WTC11 (cell line): ENCODE data around the gene FASTKD1.

ENCODE experiments used
- CBFB ChIP-seq: sonication (generic); formaldehyde crosslinking; IDR thresholded peaks from 2 replicates; pipeline ENCODE4 v1.8.1; 2022; ENCODE audit warnings: mild to moderate bottlenecking, low read depth, missing genetic modification reagents
- CREB1 ChIP-seq: sonication (generic); formaldehyde crosslinking; IDR thresholded peaks from 2 replicates; pipeline ENCODE4 v1.8.0; 2023; ENCODE audit warnings: mild to moderate bottlenecking, missing genetic modification reagents
- E2F4 ChIP-seq: sonication (generic); formaldehyde crosslinking; IDR thresholded peaks from 2 replicates; pipeline ENCODE4 v1.8.1; 2022; ENCODE audit warnings: low read depth, mild to moderate bottlenecking, moderate library complexity, missing genetic modification reagents, borderline replicate concordance
- SMAD3 ChIP-seq: sonication (generic); formaldehyde crosslinking; IDR thresholded peaks from 2 replicates; pipeline ENCODE4 v1.8.0; 2022; ENCODE audit warnings: missing genetic modification reagents, mild to moderate bottlenecking, borderline replicate concordance
- SOX15 ChIP-seq: fragments of 250-450 bp; sonication (Bioruptor Pico); IDR thresholded peaks from 2 replicates; pipeline ENCODE4 v1.9.0; 2021; ENCODE audit warnings: mild to moderate bottlenecking
- TCF7 ChIP-seq: sonication (generic); formaldehyde crosslinking; IDR thresholded peaks from 2 replicates; pipeline ENCODE4 v1.8.0; 2022; ENCODE audit warnings: mild to moderate bottlenecking, low read depth, missing genetic modification reagents, moderate library complexity
- USF1 ChIP-seq: sonication (generic); formaldehyde crosslinking; IDR thresholded peaks from 2 replicates; pipeline ENCODE4 v1.8.0; 2022; ENCODE audit warnings: mild to moderate bottlenecking, missing genetic modification reagents
- ZNF121 ChIP-seq: sonication (generic); formaldehyde crosslinking; IDR thresholded peaks from 2 replicates; pipeline ENCODE4 v1.8.0; 2023; ENCODE audit warnings: missing genetic modification reagents
- TF ChIP-seq, protein P1 (sequence below): fragments of 200-600 bp; IDR thresholded peaks from 2 replicates; pipeline ENCODE4 v1.8.0; 2022; ENCODE audit warnings: antibody characterized with exemption
- TF ChIP-seq, protein P2 (sequence below): sonication (generic); formaldehyde crosslinking; conservative IDR thresholded peaks from 2 replicates; pipeline ENCODE4 v1.8.1; 2023; ENCODE audit warnings: mild to moderate bottlenecking, low read depth, missing genetic modification reagents, moderate library complexity
- TF ChIP-seq, protein P3 (sequence below): sonication (generic); formaldehyde crosslinking; conservative IDR thresholded peaks from 2 replicates; pipeline ENCODE4 v1.8.1; 2022; ENCODE audit warnings: mild to moderate bottlenecking, missing genetic modification reagents
- TF ChIP-seq, protein P4 (sequence below): sonication (generic); formaldehyde crosslinking; IDR thresholded peaks from 2 replicates; pipeline ENCODE4 v1.8.1; 2023; ENCODE audit warnings: mild to moderate bottlenecking, missing genetic modification reagents

GRCh38 chr2:169590804-169591203 is 17.1 kb upstream of the FASTKD1 start:
- no peak for TF ChIP-seq SMAD3 (CRISPR knock-in tag)
- TF ChIP-seq, protein P1, sequence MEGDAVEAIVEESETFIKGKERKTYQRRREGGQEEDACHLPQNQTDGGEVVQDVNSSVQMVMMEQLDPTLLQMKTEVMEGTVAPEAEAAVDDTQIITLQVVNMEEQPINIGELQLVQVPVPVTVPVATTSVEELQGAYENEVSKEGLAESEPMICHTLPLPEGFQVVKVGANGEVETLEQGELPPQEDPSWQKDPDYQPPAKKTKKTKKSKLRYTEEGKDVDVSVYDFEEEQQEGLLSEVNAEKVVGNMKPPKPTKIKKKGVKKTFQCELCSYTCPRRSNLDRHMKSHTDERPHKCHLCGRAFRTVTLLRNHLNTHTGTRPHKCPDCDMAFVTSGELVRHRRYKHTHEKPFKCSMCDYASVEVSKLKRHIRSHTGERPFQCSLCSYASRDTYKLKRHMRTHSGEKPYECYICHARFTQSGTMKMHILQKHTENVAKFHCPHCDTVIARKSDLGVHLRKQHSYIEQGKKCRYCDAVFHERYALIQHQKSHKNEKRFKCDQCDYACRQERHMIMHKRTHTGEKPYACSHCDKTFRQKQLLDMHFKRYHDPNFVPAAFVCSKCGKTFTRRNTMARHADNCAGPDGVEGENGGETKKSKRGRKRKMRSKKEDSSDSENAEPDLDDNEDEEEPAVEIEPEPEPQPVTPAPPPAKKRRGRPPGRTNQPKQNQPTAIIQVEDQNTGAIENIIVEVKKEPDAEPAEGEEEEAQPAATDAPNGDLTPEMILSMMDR, result no peak
- TF ChIP-seq ZNF121, result no peak
- TF ChIP-seq CREB1 (CRISPR knock-in tag), result no peak
- TF ChIP-seq USF1 (CRISPR knock-in tag), result no peak
- TF ChIP-seq TCF7 (CRISPR knock-in tag), result no peak
- TF ChIP-seq, protein P2, sequence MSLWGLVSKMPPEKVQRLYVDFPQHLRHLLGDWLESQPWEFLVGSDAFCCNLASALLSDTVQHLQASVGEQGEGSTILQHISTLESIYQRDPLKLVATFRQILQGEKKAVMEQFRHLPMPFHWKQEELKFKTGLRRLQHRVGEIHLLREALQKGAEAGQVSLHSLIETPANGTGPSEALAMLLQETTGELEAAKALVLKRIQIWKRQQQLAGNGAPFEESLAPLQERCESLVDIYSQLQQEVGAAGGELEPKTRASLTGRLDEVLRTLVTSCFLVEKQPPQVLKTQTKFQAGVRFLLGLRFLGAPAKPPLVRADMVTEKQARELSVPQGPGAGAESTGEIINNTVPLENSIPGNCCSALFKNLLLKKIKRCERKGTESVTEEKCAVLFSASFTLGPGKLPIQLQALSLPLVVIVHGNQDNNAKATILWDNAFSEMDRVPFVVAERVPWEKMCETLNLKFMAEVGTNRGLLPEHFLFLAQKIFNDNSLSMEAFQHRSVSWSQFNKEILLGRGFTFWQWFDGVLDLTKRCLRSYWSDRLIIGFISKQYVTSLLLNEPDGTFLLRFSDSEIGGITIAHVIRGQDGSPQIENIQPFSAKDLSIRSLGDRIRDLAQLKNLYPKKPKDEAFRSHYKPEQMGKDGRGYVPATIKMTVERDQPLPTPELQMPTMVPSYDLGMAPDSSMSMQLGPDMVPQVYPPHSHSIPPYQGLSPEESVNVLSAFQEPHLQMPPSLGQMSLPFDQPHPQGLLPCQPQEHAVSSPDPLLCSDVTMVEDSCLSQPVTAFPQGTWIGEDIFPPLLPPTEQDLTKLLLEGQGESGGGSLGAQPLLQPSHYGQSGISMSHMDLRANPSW (CRISPR knock-in tag), result no peak
- TF ChIP-seq CBFB, result no peak
- TF ChIP-seq, protein P3, sequence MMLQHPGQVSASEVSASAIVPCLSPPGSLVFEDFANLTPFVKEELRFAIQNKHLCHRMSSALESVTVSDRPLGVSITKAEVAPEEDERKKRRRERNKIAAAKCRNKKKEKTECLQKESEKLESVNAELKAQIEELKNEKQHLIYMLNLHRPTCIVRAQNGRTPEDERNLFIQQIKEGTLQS (CRISPR knock-in tag), result no peak
- no peak for TF ChIP-seq SOX15 (CRISPR knock-in tag)
- no peak for TF ChIP-seq E2F4
- TF ChIP-seq, protein P4, sequence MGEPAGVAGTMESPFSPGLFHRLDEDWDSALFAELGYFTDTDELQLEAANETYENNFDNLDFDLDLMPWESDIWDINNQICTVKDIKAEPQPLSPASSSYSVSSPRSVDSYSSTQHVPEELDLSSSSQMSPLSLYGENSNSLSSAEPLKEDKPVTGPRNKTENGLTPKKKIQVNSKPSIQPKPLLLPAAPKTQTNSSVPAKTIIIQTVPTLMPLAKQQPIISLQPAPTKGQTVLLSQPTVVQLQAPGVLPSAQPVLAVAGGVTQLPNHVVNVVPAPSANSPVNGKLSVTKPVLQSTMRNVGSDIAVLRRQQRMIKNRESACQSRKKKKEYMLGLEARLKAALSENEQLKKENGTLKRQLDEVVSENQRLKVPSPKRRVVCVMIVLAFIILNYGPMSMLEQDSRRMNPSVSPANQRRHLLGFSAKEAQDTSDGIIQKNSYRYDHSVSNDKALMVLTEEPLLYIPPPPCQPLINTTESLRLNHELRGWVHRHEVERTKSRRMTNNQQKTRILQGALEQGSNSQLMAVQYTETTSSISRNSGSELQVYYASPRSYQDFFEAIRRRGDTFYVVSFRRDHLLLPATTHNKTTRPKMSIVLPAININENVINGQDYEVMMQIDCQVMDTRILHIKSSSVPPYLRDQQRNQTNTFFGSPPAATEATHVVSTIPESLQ (CRISPR knock-in tag), result no peak
